Coronary artery (tissue), 2 donors: ENCODE results near the gene B3GNT7.

Experiments used
- DNase-seq: peaks from one replicate; pipeline ENCODE4 v3.0.0-alpha.2; 2017; ENCODE audit warnings: low spot score
- H3K27ac ChIP-seq, 2 donors: fragments of 200-600 bp; sonication (generic); one replicate each; pipeline ENCODE4 v1.5.1; 2016 to 2019
- H3K4me3 ChIP-seq: fragments of 200-600 bp; sonication (generic); 2 replicates; pipeline ENCODE4 v1.5.1; 2016; ENCODE audit warnings: mild to moderate bottlenecking, moderate library complexity
- CTCF ChIP-seq: fragments of 200-600 bp; sonication (generic); IDR thresholded peaks from one replicate; pipeline ENCODE4 v1.5.1; 2019; ENCODE audit warnings: antibody characterized with exemption

B3GNT7 gene

DNA sequence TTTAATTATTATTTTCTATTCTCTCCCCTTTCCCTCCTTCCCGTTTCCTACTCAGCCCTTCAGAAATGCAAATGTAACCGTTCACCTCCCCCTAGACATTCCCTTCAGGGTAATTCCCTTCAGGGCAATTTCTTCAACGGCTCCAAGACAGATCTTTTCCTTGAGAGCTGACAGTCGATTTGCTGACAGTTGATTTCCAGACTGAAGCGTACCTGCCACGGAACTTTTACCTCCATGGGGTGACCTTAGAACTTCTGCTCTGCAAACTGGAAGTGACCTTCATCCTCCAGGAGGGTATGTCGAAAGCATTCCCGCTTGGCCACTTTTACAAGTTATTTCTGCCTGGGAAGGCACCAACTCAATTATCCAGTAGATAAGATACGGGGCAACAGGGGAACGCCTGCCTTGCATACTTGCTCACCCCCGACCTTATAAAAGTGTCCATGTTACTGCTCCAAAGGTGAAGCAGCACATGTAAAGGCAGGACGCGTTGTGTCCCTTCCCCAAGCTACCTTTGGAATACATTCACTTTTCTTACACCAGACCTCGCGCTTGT, 18.5 kb downstream of the B3GNT7 start:
- DNase-seq: no peak
- H3K27ac ChIP-seq: no peak overlapping the region
- TF ChIP-seq CTCF: no peak
- no peak overlapping the region for H3K4me3 ChIP-seq

DNA sequence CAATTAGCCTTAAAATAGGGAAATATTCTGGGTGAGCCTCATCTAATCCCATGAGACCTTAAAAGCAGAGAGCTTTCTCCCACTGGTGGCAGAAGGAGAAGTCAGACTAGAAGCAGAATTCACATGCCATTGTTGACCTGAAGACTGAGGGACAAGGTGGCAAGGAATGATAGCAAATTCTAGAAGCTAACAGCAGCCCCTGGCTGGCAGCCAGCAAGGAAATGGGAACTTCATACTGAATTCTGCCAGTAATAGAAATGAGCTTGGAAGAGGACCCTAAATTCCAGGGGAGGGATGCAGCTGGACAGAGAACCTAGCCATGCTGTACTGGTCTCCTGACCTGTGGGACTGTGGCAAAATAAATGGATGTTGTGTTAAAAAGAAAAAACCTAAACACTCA, 19.5 kb downstream of the B3GNT7 start:
- no peak for TF ChIP-seq CTCF
- Histone ChIP-seq H3K27ac (no peak overlapping the region), H3K4me3 (no peak overlapping the region)
- DNase-seq: no peak

DNA sequence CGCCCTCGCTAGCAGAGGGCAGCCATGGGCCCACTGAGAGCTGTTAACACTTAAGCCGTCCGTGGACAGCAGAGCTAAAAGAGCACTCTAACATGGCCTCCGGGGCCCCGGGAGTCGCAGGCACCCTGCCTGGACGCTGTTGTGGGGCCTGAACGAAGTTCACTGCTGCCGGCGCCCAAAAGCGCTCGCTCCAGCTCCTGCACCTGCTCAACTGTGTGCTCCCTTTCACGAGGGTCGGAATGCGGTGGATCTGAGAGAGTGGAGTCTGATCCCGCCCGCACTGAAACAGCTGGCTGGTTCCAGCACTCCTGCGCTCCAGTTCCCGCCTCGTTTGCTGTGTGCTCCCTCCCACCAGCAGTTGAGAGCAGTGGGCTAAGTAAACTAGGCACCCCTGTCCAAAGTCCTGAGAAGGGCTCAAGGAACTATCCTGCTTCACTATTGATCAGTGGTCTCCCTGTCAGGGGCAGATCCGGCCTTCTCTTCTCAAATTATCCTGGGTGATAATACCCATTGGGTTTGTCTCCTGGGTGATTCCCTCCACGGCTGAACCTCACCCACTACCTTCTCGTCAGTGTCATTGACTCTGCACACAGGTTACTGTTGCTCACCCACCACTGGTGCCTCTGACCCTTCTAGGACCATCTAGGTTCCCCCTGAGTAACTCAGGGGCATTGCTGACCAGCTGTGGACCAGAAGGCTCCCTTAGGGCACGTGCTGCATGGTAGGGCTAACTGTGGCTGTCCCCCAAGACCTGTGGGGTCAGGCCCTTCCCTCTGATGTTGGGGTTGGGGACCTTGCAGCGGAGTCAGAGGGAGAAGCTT, 23.5 kb downstream of the B3GNT7 start:
- Histone ChIP-seq H3K4me3 (no peak overlapping the region), H3K27ac (no peak overlapping the region)
- no peak for DNase-seq
- no peak for TF ChIP-seq CTCF

DNA sequence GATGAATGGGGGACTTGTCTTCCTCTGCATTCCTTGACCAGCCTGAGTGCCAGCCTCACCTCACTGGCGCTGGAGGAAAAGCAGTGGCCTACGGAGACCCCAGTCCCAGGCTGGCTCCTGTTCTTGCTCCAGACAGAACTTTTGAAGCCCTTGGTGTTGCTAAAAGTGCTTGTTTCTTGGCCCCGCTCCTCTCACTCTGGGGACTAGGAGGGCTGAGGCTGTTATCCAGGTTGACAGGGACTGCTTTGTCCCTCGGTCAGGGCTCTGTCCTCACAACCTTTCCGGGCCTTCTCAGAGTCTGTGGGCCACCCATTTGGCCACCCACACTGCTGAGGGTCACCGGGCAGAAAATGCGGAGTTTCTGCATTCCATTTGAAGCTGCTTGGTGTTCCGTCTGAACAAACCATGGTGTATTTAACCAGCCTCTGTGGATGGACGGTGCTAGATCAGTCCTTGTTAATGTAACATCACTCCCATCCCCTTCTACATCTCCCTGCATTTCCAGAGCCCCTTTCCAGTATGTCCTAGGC, 25.6 kb downstream of the B3GNT7 start:
- no peak overlapping the region for H3K4me3 ChIP-seq
- no peak for DNase-seq
- no peak overlapping the region for H3K27ac ChIP-seq
- TF ChIP-seq CTCF: no peak

DNA sequence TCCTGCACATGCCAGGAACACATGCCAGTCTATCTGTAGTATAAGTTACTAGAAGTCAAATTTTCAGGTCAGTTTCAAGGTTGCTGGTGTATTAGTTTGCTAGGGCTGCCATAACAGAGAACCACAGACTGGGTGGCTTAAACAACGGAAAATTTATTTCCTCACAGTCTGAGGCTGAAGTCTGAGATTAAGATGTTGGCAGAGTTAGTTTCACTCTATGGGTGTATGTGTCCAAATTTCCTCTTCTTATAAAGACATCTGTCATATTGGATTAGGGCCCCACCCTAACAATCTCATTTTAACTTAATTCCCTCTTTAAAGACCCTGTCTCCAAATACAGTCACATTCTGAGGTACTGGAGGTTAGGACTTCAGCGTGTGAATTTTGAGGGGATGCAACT, 26.5 kb downstream of the B3GNT7 start:
- Histone ChIP-seq H3K4me3 (no peak overlapping the region), H3K27ac (no peak overlapping the region)
- no peak for TF ChIP-seq CTCF
- DNase-seq: no peak

- Histone ChIP-seq H3K4me3 (no peak overlapping the region), H3K27ac (no peak overlapping the region)
- no peak for TF ChIP-seq CTCF
- DNase-seq: no peak
Observed at GRCh38 chr2:231423176-231423575, 27.7 kb downstream of the B3GNT7 start.
